ENCODE data around the gene RPL29. TPM values are rescaled to one million over a fixed set of nuclear protein-coding genes. Genes with fewer than 3 reads are reported as not detected.

RPL29 gene
- total RNA-seq (ENCODE audit: low replicate concordance): 574 and 1,531 TPM in 2 replicates

GRCh38 chr3:51995346-51996163 lies at the start of gene RPL29:
RPL29 (minus strand) TSS chr3:51995895; CDS start chr3:51995461, 434 bp downstream.

GRCh38 chr3:51982838-51983577 lies 12.7 kb downstream of the RPL29 start, which contains the start of gene ACY1:
ACY1 (plus strand) TSS chr3:51983535; CDS start chr3:51984065, 530 bp downstream.

DNA sequence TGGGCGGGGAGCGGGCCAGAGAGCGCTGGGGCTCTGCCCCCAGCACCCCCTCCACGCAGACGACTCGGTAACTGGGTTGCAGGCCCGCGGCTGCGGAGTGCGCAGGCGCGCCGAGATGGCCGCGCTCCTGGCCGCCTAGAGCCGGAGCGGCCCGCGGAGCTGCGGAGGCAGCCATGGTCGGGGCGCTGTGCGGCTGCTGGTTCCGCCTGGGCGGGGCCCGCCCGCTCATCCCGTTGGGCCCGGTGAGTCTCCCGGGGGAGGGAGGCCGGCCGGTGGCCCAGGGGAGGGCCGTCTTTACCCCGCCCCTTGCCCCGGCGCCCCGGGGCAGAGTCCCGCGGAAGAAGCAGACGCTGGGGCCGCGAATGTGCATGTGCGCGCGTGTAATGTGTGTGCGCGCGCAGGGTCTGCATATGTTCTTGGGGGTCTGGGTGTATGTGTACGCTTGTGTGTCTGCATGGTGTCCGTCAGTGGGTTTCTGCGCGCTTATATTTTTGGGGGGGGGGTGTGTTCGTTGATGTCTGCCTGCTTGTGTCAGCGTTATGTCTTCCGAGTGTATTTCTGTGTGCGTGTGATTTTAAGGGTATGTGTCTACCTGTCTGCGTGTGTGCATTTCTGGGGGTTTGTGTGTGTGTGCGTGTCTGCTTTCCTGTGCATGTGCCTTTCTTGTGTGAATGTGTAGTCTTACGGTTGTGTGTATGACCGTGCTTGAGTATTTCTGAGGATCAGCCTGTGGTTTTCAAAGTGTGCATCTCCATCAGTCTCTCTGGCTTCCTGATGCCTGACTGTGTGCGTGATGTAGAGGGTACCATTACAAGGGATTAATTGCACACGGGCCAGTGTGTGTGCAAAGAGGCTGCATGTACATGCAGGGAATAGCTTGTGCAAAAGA lies 20.5 kb downstream of the RPL29 start, which contains the start of gene ABHD14A:
Gene ABHD14A, plus strand, starts transcription at position 102 of the 889 bp plus-strand sequence. Its CDS starts 72 bp downstream, at position 174.

DNA sequence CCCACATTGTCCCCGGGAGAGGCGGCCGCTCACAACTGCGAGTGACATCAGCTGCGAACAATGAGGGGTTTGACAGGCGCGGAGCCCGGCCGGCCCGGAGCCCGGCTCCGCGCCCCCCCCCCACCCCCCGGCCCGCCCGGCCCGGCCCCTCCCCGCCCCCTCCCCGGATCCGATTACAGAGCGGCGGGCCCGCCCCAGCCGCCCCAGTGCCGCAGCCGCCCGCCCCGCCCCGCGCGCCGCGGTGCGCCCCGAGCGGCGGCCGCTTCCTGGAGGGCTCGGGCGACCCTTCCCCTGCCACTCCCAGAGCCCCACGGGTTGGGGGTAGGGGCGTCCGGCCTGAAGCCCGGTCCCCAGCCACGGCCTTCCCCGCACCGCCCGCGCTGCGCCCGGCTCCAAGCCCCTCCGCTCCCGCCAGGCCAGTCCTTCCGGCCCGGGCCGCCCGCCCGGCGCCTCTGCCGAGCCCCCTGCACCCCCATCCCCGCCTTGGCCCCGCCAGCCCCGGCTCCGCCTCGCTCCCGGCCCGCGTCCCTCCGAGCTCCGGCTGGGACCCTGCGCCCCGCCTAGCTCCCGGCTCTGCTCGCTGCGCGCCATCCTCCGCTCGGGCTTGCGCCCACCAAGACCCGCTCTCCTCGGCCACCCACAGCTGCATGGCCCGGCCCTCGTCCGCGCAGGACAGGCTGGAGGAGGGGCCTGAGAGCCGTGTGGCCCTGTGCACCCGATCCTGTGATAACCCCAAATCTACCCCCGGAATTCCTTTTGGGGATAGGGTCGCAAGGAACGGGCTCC lies 28.1 kb downstream of the RPL29 start, which contains the start of gene PCBP4:
Gene PCBP4, minus strand, starts transcription at position 71 of the 786 bp plus-strand sequence. CDS start 6,214 bp downstream, outside the sequence.

GRCh38 chr3:51955175-51955892 lies 40.4 kb downstream of the RPL29 start, which contains the start of gene GPR62:
GPR62 (plus strand) TSS chr3:51955381; CDS start chr3:51955653, 272 bp downstream.

Other genes starting within 250 kb of the RPL29 start
- gene IQCF6, start 216.7 kb downstream of the RPL29 start, total RNA-seq (ENCODE audit: low replicate concordance): not detected in 2 replicates
- not detected in 2 replicates for gene IQCF2, start 134.3 kb downstream of the RPL29 start, total RNA-seq (ENCODE audit: low replicate concordance)
- not detected in 2 replicates for gene IQCF5, start 120.3 kb downstream of the RPL29 start, total RNA-seq (ENCODE audit: low replicate concordance)
- not detected in 2 replicates for gene IQCF1, start 92.5 kb downstream of the RPL29 start, total RNA-seq (ENCODE audit: low replicate concordance)
- 24.2 and 38.8 TPM in 2 replicates for gene RRP9, start 54.0 kb downstream of the RPL29 start, total RNA-seq (ENCODE audit: low replicate concordance)
- gene PARP3, start 53.5 kb downstream of the RPL29 start, total RNA-seq (ENCODE audit: low replicate concordance): 14.6 and 26.6 TPM in 2 replicates
- gene GPR62, start 40.5 kb downstream of the RPL29 start, total RNA-seq (ENCODE audit: low replicate concordance): under 0.01 TPM in 1 of 2 replicates, not detected in the other
- gene PCBP4, start 28.4 kb downstream of the RPL29 start, total RNA-seq (ENCODE audit: low replicate concordance): 27.3 and 54.3 TPM in 2 replicates
- gene ABHD14B, start 21.8 kb downstream of the RPL29 start, total RNA-seq (ENCODE audit: low replicate concordance): 12.1 and 20.7 TPM in 2 replicates
- 8.3 and 13.1 TPM in 2 replicates for gene ABHD14A, start 20.8 kb downstream of the RPL29 start, total RNA-seq (ENCODE audit: low replicate concordance)
- 57.4 and 59.1 TPM in 2 replicates for gene ACY1, start 12.4 kb downstream of the RPL29 start, total RNA-seq (ENCODE audit: low replicate concordance)
- gene DUSP7, start 60.7 kb upstream of the RPL29 start, total RNA-seq (ENCODE audit: low replicate concordance): 3.0 and 8.2 TPM in 2 replicates
- 2.3 and 6.0 TPM in 2 replicates for gene POC1A, start 158.5 kb upstream of the RPL29 start, total RNA-seq (ENCODE audit: low replicate concordance)
- gene ALAS1, start 202.3 kb upstream of the RPL29 start, total RNA-seq (ENCODE audit: low replicate concordance): 15.8 and 34.0 TPM in 2 replicates
- under 0.01 TPM in 1 of 2 replicates, not detected in the other for gene TLR9, start 229.8 kb upstream of the RPL29 start, total RNA-seq (ENCODE audit: low replicate concordance)
- 59.2 and 139 TPM in 2 replicates for gene TWF2, start 243.3 kb upstream of the RPL29 start, total RNA-seq (ENCODE audit: low replicate concordance)
- 13.2 and 26.1 TPM in 2 replicates for gene PPM1M, start 249.9 kb upstream of the RPL29 start, total RNA-seq (ENCODE audit: low replicate concordance)